ENCODE measurements around the gene PP2D1. TPM values are rescaled to one million over a fixed set of nuclear protein-coding genes. Genes with fewer than 3 reads are reported as not detected.
"Not testable (repeated sequence)": the region's sequence is repeated elsewhere in the genome, so short reads cannot be mapped to it uniquely, and the experiment has no call there.

Gene PP2D1
- total RNA-seq, 2 donors from 2014 or later: not detected

- Mint-ChIP-seq H3K36me3 (peaks cover 0 to 11% of the 10 kb centered on the region in 2 donors), H3K9me3 (no peaks in the 10 kb centered on the region), H3K27ac (peak overlapping the region; percentile 78)
- ATAC-seq (no peak), DNase-seq (ENCODE audit: low spot score in 2 of 2) (no peak)
Measured at GRCh38 chr3:20043825-20044224, 31.8 kb upstream of the PP2D1 start.

- Mint-ChIP-seq H3K27ac (peak overlapping the region; percentile 78), H3K36me3 (peaks cover 0 to 14% of the 10 kb centered on the region in 2 donors), H3K9me3 (no peaks in the 10 kb centered on the region)
- DNase-seq (ENCODE audit: low spot score in 2 of 2) (peak; percentile 20 to 57), ATAC-seq (no peak)
Measured at GRCh38 chr3:20043396-20043795, 31.3 kb upstream of the PP2D1 start.

GRCh38 chr3:20042331-20042730 is 30.3 kb upstream of the PP2D1 start:
- Mint-ChIP-seq H3K36me3 (peaks cover 0 to 14% of the 10 kb centered on the region in 2 donors), H3K9me3 (no peaks in the 10 kb centered on the region), H3K27ac (peak overlapping the region in 1 of 2 donors; percentile 91)
- no peak for ATAC-seq
- DNase-seq (ENCODE audit: low spot score in 2 of 2): no peak

GRCh38 chr3:20041197-20041780 is 29.2 kb upstream of the PP2D1 start:
- peak; percentile 61 to 74 for ATAC-seq
- H3K9me3 Mint-ChIP-seq: no peaks in the 10 kb centered on the region
- H3K27ac Mint-ChIP-seq: peak overlapping the region; percentile 91 to 93
- peaks cover 0 to 14% of the 10 kb centered on the region in 2 donors for H3K36me3 Mint-ChIP-seq
- peak; percentile 71 to 80 for DNase-seq (ENCODE audit: low spot score in 2 of 2)

- H3K27ac Mint-ChIP-seq: peak overlapping the region; percentile 91 to 93
- ATAC-seq: peak; percentile 43 to 51
Measured at GRCh38 chr3:20040548-20041196, 28.6 kb upstream of the PP2D1 start.

GRCh38 chr3:20039765-20040547 is 27.9 kb upstream of the PP2D1 start, which contains the start of gene KAT2B:
Gene KAT2B, plus strand, starts transcription at chr3:20040446. Its CDS starts 32 bp downstream, at chr3:20040478.
- ATAC-seq (peak; percentile 72 to 81), DNase-seq (ENCODE audit: low spot score in 2 of 2) (peak; percentile 79 to 84)
- Mint-ChIP-seq H3K27ac (peak within 1 kb of the TSS; percentile 91 to 93), H3K36me3 (peaks cover 0 to 14% of the 10 kb centered on the region in 2 donors), H3K9me3 (no peaks in the 10 kb centered on the region)

More at GRCh38 chr3:20040548-20041196, 28.6 kb upstream of the PP2D1 start:
- Mint-ChIP-seq H3K36me3 (peaks cover 0 to 14% of the 10 kb centered on the region in 2 donors), H3K9me3 (no peaks in the 10 kb centered on the region)
- DNase-seq (ENCODE audit: low spot score in 2 of 2): peak; percentile 68 to 72

- DNase-seq (ENCODE audit: low spot score in 2 of 2) (no peak), ATAC-seq (no peak)
- H3K27ac Mint-ChIP-seq: peak overlapping the region; percentile 85 to 93
- H3K36me3 Mint-ChIP-seq: peaks cover 0 to 14% of the 10 kb centered on the region in 2 donors
- H3K9me3 Mint-ChIP-seq: no peaks in the 10 kb centered on the region
Measured at GRCh38 chr3:20039466-20039764, 27.4 kb upstream of the PP2D1 start.

- ATAC-seq (no peak), DNase-seq (ENCODE audit: low spot score in 2 of 2) (no peak)
- peak overlapping the region; percentile 85 to 93 for H3K27ac Mint-ChIP-seq
- H3K9me3 Mint-ChIP-seq: no peaks in the 10 kb centered on the region
- peaks cover 0 to 14% of the 10 kb centered on the region in 2 donors for H3K36me3 Mint-ChIP-seq
Measured at GRCh38 chr3:20038699-20039465, 26.8 kb upstream of the PP2D1 start.

GRCh38 chr3:20037255-20037996 is 25.4 kb upstream of the PP2D1 start:
- no peak for ATAC-seq
- Mint-ChIP-seq H3K36me3 (peaks cover 0 to 14% of the 10 kb centered on the region in 2 donors), H3K27ac (no peak overlapping the region), H3K9me3 (no peaks in the 10 kb centered on the region)
- DNase-seq (ENCODE audit: low spot score in 2 of 2): no peak

- peaks cover 0 to 9% of the 10 kb centered on the region in 2 donors for H3K36me3 Mint-ChIP-seq
- no peaks in the 10 kb centered on the region for H3K9me3 Mint-ChIP-seq
- DNase-seq (ENCODE audit: low spot score in 2 of 2): no peak
- no peak overlapping the region for H3K27ac Mint-ChIP-seq
- no peak for ATAC-seq
Measured at GRCh38 chr3:20035019-20035418, 23.0 kb upstream of the PP2D1 start.

GRCh38 chr3:20031939-20032338 is 19.9 kb upstream of the PP2D1 start:
- not testable (repeated sequence) for ATAC-seq, H3K36me3 Mint-ChIP-seq, H3K27ac Mint-ChIP-seq

GRCh38 chr3:20028905-20029331 is 16.9 kb upstream of the PP2D1 start:
- ATAC-seq (no peak), DNase-seq (ENCODE audit: low spot score in 2 of 2) (no peak)
- H3K9me3 Mint-ChIP-seq: no peaks in the 10 kb centered on the region
- H3K36me3 Mint-ChIP-seq: no peaks in the 10 kb centered on the region
- H3K27ac Mint-ChIP-seq: no peak overlapping the region

More at GRCh38 chr3:20031939-20032338, 19.9 kb upstream of the PP2D1 start:
- not testable (repeated sequence) for DNase-seq (ENCODE audit: low spot score in 2 of 2); H3K9me3 Mint-ChIP-seq

- no peaks in the 10 kb centered on the region for H3K9me3 Mint-ChIP-seq
Measured at GRCh38 chr3:20027136-20027535, 15.1 kb upstream of the PP2D1 start.

GRCh38 chr3:20023623-20024405 is 11.8 kb upstream of the PP2D1 start:
- no peak overlapping the region for H3K27ac Mint-ChIP-seq
- no peaks in the 10 kb centered on the region for H3K9me3 Mint-ChIP-seq
- H3K36me3 Mint-ChIP-seq: no peaks in the 10 kb centered on the region
- no peak for DNase-seq (ENCODE audit: low spot score in 2 of 2)
- ATAC-seq: no peak

More at GRCh38 chr3:20027136-20027535, 15.1 kb upstream of the PP2D1 start:
- Mint-ChIP-seq H3K27ac (no peak overlapping the region), H3K36me3 (no peaks in the 10 kb centered on the region)
- DNase-seq (ENCODE audit: low spot score in 2 of 2) (no peak), ATAC-seq (no peak)

- Mint-ChIP-seq H3K36me3 (no peaks in the 10 kb centered on the region), H3K9me3 (no peaks in the 10 kb centered on the region), H3K27ac (no peak overlapping the region)
- DNase-seq (ENCODE audit: low spot score in 2 of 2) (no peak), ATAC-seq (no peak)
Measured at GRCh38 chr3:20022954-20023622, 11.0 kb upstream of the PP2D1 start.

Data from activated naive CD4-positive, alpha-beta T cell treated with anti-CD3 and anti-CD28 coated beads, Interleukin-2, amount 50 U/mL, for 72 hours (primary cell).